Measurements from ENCODE around the gene USP20.

USP20 gene

DNA sequence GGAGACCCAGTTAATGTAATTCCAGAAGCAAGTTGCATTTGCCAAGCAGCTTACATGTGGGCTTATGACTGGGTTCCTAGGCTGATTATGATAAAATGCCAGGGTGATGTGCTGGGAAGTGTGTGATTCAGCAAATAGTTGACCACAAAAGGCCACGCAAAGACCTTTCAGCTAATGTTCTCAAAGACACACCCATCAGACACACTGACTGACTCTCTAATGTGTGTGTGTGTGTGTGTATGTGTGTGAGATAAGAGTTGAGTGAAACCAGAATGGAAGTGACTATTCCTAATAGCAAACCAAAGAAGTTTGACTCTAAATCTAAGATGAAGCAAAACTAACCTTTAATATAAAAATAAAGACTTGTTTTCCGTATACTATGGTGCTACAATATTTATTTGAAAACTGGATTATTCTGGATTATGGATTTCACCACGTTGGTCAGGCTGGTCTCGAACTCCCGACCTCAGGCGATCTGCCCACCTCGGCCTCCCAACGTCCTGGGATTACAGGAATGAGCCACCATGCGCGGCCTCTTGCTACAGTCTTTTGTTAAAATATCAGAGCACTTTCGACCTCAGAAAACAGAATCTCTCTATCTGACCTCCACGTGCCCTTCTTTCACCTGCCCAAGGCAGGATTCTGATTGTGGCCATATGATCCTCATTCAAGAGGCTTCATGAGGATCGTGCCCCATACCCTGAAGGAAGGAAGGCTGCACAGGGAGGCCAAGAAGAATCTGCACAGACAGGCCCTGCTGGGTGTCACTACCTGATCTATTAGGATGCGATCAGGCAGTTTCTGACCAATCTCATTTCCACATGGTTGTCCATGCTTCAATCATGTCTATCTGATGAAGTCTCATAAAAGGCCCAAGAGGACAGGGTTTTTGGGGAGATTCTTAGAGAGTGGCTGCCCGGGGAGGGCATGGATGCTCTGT lies 75.6 kb downstream of the USP20 start:
- Histone ChIP-seq H3K27ac (peak overlapping the region; percentile 43), H3K4me3 (ENCODE audit: low read depth, low read length) (no peak overlapping the region), H3K36me3 (replicated peaks) (no peaks in the 10 kb centered on the region), H3K27me3 (replicated peaks) (no peaks in the 10 kb centered on the region)
- TF ChIP-seq CTCF (IDR thresholded peaks at IDR 0.05; ENCODE audit: low read depth, low read length, missing control alignments) = no peak
- in situ Hi-C loops (cut with HindIII; ENCODE audit: low pct_ligation_motif_present, low sequenced_read_pairs) = no loop called here
- peak; percentile 99 for DNase-seq

DNA sequence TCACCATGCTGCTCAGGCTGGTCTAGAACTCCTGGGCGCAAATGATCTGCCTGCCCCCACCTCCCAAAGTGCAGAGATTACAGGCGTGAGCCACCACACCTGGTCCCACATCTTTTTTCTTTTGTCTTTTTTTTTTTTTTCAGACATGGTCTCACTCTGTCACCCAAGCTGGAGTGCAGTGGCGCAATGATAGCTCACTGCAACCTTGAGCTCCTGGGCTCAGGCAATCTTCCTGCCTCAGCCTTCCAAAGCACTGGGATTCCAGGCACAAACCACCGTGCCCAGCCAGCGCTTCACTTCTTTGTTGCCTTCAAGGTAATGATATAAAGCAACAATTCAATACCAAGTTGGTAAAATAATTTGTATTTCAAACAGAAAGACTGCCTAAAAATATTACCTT lies 78.8 kb downstream of the USP20 start:
- no peak for TF ChIP-seq CTCF (IDR thresholded peaks at IDR 0.05; ENCODE audit: low read depth, low read length, missing control alignments)
- Histone ChIP-seq H3K27me3 (replicated peaks) (no peaks in the 10 kb centered on the region), H3K4me3 (ENCODE audit: low read depth, low read length) (no peak overlapping the region), H3K27ac (no peak overlapping the region), H3K36me3 (replicated peaks) (no peaks in the 10 kb centered on the region)
- in situ Hi-C loops (cut with HindIII; ENCODE audit: low pct_ligation_motif_present, low sequenced_read_pairs) = no loop called here
- no peak for DNase-seq

DNA sequence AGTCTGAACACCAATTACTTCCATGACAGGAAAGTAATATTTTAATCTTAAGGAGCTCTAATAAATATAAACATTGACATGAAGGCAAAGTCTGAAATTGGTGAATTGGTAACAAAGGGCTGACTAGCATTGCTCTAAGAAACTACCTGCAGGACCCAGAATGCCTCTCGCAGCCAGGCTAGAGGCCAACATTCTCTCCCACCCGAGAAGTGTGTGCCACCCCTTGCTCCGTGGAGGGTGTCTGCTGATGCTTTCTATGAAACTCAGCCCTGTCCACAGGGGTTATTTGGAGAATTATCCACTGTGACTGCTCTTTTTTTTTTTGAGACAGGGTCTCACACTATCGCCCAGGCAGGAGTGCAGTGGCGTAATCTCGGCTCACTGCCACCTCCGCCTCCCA lies 81.4 kb downstream of the USP20 start:
- Histone ChIP-seq H3K36me3 (replicated peaks) (no peaks in the 10 kb centered on the region), H3K4me3 (ENCODE audit: low read depth, low read length) (no peak overlapping the region), H3K27me3 (replicated peaks) (no peaks in the 10 kb centered on the region), H3K27ac (no peak overlapping the region)
- in situ Hi-C loops (cut with HindIII; ENCODE audit: low pct_ligation_motif_present, low sequenced_read_pairs) = no loop called here
- no peak for TF ChIP-seq CTCF (IDR thresholded peaks at IDR 0.05; ENCODE audit: low read depth, low read length, missing control alignments)
- no peak for DNase-seq

- H3K27me3 ChIP-seq (replicated peaks) = no peaks in the 10 kb centered on the region
- H3K36me3 ChIP-seq (replicated peaks) = no peaks in the 10 kb centered on the region
- DNase-seq = no peak
- no peak overlapping the region for H3K27ac ChIP-seq
- no peak for TF ChIP-seq CTCF (IDR thresholded peaks at IDR 0.05; ENCODE audit: low read depth, low read length, missing control alignments)
- H3K4me3 ChIP-seq (ENCODE audit: low read depth, low read length) = no peak overlapping the region
- in situ Hi-C loops (cut with HindIII; ENCODE audit: low pct_ligation_motif_present, low sequenced_read_pairs) = no loop called here
These were observed 83.2 kb downstream of the USP20 start for GRCh38 chr9:129918296-129918950.

GRCh38 chr9:129919277-129919676 lies 84.0 kb downstream of the USP20 start:
- no peak for TF ChIP-seq CTCF (IDR thresholded peaks at IDR 0.05; ENCODE audit: low read depth, low read length, missing control alignments)
- in situ Hi-C loops (cut with HindIII; ENCODE audit: low pct_ligation_motif_present, low sequenced_read_pairs) = no loop called here
- H3K36me3 ChIP-seq (replicated peaks) = no peaks in the 10 kb centered on the region
- H3K27ac ChIP-seq = no peak overlapping the region
- H3K4me3 ChIP-seq (ENCODE audit: low read depth, low read length) = no peak overlapping the region
- no peaks in the 10 kb centered on the region for H3K27me3 ChIP-seq (replicated peaks)
- DNase-seq = no peak

Measured in brain microvascular endothelial cell (primary cell).